Measurements from ENCODE around the gene CCDC150.

DNA sequence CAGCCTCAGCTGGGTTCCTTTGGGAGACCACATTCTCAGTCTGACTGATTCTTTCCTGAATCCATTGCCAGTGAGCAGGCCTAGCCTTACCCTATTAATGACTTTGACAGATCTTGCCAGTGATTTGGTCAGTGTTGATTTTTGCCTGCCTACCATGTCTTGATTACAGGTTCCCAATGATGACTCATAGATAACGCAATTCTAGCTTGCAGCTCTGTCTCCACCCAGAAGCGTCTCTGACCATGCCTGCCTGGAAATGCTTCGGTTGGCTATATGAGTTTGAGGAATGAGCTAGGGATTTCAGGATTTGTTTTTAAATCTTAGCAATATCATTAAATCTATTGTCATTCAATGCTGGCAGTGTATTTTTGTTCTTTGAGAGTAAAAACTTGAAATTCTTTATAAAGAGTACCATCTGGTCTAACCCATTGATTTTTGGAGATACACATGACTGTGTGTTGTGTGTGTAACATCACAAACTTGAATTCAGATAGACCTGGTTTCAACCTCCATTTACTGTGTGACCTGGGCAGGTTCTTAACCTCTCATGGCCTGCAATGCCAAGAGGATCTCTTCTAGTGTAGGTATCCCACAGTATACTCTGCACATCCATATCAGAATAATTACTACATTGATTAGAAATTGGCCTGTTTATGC is 57.0 kb downstream of the CCDC150 start:
- TF ChIP-seq CTCF (IDR thresholded peaks at IDR 0.05; ENCODE audit: low read depth, low read length) = no peak
- no peak for TF ChIP-seq POLR2A (IDR thresholded peaks at IDR 0.05; ENCODE audit: extremely low read depth, insufficient read length)
- TF ChIP-seq MYC (IDR thresholded peaks at IDR 0.05; ENCODE audit: low read depth, low read length) = no peak
